ENCODE results near the gene PPP3CB.

DNA sequence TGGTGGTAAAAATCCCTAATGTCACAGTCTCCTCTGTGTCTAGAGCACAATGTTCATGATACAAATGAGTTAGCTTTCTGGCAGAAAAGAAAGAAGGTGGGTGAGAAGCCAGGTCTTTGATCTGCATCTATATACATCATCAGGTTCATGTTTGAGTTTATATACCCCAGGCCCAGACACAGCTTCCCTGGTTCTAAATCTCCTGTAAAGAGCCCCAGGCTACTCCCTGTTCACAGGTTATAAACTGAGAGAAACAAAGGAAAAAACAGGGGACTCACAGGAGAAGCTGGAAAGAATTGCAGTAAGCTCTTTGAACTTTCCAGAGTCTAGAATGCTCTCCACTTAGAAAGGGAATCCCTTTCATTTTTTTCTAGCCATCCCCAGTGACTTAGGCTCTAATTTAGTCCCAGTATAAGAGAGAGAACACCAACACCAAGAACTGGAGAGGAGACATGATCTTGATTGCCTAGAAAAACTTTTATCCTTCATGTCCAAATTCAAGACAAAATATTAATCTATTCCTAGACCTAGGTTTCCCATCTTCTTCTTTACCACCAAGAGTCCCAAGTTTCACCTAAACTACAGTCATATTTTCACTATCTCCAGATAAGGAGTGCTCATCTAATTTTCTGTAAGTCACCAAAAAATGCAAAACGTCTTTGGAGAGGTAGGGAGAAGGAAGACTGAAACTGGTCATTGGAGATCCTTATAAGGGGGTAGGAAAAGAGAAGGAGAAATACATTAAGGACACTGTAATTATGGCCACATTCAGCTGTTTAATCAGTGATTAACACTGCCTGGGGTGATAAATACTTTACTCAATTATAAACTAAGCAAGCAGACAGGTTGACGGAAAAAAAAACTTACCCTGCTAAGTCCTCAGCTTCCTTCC lies 62.9 kb downstream of the PPP3CB start:
- TF ChIP-seq YY1 (IDR thresholded peaks at IDR 0.05; ENCODE audit: insufficient read depth, insufficient read length) = no peak
- TF ChIP-seq SUZ12 (IDR thresholded peaks at IDR 0.05; ENCODE audit: extremely low read depth, insufficient read depth, insufficient read length) = no peak
- no peak for TF ChIP-seq ZNF274 (IDR thresholded peaks at IDR 0.05; ENCODE audit: low read depth, low read length)

Measured in NT2/D1 (cell line).